GM19238 (cell line): ENCODE measurements around the gene ATG4C.

Experiments
- DNase-seq: peaks from one replicate; pipeline ENCODE4 v3.0.0; 2011; ENCODE audit warnings: low spot score; ENCODE audit not compliant: insufficient read length

The ATG4C gene

DNA sequence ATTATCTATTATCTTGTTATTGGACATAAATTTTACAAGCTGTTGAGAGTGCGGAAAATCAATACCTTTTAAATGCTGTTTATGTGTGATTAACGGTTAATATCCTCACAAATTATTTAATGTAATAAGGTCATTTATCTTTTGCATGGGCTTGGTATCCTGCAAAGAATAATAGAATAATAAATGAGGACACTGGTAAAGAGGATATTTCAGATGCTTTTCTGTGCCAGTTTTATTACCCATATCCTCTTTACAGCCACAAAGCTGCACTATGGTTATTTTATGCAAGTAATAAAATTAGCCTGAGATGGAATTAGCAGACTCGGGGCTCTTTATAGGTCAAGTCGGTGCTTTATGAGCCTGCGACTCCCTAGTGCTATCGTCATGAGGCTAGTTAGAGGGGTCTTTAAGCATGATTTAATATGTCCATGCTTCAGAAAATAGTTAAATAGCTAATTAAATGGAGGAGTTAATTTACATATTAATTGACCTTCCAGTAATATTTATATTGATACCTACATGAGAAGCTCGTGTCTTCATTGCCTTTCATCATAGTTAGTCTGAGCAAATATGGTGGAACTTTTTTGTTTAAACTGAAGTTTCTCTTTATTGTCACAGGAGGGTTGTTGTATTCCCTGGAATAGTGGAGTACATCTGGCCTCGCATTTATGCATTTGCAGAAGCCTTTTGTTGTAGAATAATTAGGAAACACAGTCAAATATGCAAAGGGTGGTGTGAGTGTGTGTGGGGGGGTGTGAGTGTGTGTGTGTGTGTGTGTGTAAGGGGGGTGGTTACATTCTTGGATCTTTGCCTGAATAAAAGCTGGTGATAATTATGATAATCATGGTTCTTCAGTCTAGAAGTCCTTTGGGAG lies 120.3 kb downstream of the ATG4C start:
- no peak for DNase-seq

DNA sequence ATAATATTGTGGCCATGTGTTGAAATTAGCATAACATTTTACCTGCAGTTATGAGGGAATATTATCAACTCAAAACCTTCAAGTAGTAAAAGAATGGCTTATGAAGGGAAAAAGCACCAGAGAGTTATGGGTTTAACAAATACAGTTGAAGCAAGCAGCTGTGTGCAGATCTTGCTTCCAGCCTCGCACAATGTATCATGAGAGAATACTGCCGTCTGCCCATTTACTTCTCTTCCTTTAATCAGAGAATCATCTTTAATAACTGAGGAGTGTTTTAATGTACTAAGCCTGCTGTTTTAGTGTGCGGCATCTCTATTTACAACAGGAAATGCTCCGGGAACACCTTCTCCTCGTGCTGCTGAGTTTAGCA lies 120.9 kb downstream of the ATG4C start:
- DNase-seq = no peak

- no peak for DNase-seq
These were observed 121.4 kb downstream of the ATG4C start for GRCh38 chr1:62905309-62905708.

DNA sequence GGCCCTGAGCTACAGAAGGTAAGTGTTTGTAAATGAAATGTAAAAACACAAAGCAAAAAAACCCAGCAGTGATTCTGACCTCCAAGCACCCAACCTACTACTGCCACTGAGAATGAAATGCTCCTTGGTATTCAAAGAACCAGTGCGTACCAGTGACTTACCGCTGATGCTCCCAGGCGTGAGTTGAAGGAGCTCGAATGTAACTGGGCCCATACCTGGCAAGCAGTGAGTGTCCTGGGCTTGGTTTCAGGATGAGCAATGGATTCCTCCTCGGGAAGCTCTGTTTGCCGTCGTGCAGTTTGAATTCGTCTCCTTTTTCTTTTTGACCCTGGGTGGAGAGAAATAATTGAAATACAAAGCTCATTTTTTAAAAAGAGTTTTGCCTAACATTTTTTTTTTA lies 121.9 kb downstream of the ATG4C start:
- no peak for DNase-seq

GRCh38 chr1:62906428-62906886 lies 122.5 kb downstream of the ATG4C start:
- DNase-seq = no peak

DNA sequence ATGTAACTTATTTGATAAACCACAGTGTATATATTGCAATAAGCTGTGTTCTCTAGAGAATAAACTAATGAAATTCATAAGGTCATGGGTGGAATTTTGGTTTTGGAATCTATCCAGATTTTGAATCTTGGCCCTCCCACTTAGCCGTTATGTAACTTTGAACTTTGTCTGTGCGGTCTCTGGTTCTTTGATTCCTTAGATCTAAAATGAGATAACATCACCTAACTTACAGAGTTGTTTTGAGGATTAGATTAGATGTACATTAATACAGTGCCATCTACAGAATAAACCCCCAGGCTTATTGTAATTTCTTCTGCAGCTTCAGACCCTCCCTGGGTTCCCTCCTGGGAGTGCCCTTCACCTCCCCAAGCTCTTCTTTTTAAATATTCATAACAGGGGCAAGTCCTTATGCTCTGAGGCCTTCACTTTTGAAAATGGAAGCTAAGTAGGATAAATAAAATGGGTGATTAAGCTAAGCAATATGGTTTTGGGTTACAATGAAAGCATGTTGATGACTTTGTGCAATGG lies 124.3 kb downstream of the ATG4C start:
- DNase-seq = no peak

GRCh38 chr1:62912028-62912638 lies 128.2 kb downstream of the ATG4C start:
- no peak for DNase-seq
